Motor neuron (in vitro differentiated cells): ENCODE results near the gene TRAF3IP1. TPM values are rescaled to one million over a fixed set of nuclear protein-coding genes. Genes with fewer than 3 reads are reported as not detected.
A peak's percentile ranks its signal among the peaks of the same experiment; 100 is the strongest.
"Not testable (repeated sequence)": the region's sequence is repeated elsewhere in the genome, so short reads cannot be mapped to it uniquely, and the experiment has no call there.

ENCODE experiments used
- ATAC-seq, 8 experiments: fragments of 200-7000 bp; cut with Tn5 transposase; replicated peaks in 6 of 8; 2 replicates each; pipeline ENCODE4 v1.8.0; 2021; ENCODE audit warnings: mild to moderate bottlenecking in 8 of 8, moderate library complexity in 8 of 8
- H3K27ac ChIP-seq, 2 donors: fragments of 250-450 bp; sonication (Bioruptor Pico); 2 replicates each; pipeline ENCODE4 v1.9.0; 2021; ENCODE audit warnings: antibody characterized with exemption in 2 of 2, mild to moderate bottlenecking in 2 of 2, moderate library complexity in 1 of 2
- H3K4me1 ChIP-seq, 2 donors: fragments of 250-450 bp; sonication (Bioruptor Pico); replicated peaks in 1 of 2; 2 replicates each; pipeline ENCODE4 v1.6.1; 2021; ENCODE audit warnings: antibody characterized with exemption in 2 of 2, mild to moderate bottlenecking in 2 of 2, moderate library complexity in 1 of 2
- H3K4me3 ChIP-seq, 5 donors: fragments of 250-450 bp; sonication (Bioruptor Pico); 2 replicates each; pipeline ENCODE4 v1.9.0; 2021; ENCODE audit warnings: antibody characterized with exemption in 5 of 5, mild to moderate bottlenecking in 5 of 5, moderate library complexity in 4 of 5
- WGBS, 10 experiments: fragments of 450-650 bp; shearing (Covaris generic); methylation state at CpG; one replicate each; pipeline ENCODE4 v1.0.0; 2022; 5-methylcytosine and 5-hydroxymethylcytosine counted together
- in situ Hi-C, 9 experiments: fragments of 400-800 bp; cut with MboI; loops; one replicate each; pipeline ENCODE4 v1.15.0; 2021; ENCODE audit warnings: low sequenced_read_pairs in 9 of 9, low pct_unique_long_range_greater_than_20kb in 2 of 9; ENCODE audit not compliant: unreplicated experiment in 9 of 9
- total RNA-seq, 8 experiments: library from RNA; unstranded; fragments of 300-600 nt; gene quantifications; 2 replicates each; pipeline versions ENCODE4 v1.2.3 to v1.2.4, GENCODE V29; 2022

Gene TRAF3IP1
- total RNA-seq, 8 experiments from 2014 or later, result 5.3 to 16.6 (median 11.7) TPM

DNA sequence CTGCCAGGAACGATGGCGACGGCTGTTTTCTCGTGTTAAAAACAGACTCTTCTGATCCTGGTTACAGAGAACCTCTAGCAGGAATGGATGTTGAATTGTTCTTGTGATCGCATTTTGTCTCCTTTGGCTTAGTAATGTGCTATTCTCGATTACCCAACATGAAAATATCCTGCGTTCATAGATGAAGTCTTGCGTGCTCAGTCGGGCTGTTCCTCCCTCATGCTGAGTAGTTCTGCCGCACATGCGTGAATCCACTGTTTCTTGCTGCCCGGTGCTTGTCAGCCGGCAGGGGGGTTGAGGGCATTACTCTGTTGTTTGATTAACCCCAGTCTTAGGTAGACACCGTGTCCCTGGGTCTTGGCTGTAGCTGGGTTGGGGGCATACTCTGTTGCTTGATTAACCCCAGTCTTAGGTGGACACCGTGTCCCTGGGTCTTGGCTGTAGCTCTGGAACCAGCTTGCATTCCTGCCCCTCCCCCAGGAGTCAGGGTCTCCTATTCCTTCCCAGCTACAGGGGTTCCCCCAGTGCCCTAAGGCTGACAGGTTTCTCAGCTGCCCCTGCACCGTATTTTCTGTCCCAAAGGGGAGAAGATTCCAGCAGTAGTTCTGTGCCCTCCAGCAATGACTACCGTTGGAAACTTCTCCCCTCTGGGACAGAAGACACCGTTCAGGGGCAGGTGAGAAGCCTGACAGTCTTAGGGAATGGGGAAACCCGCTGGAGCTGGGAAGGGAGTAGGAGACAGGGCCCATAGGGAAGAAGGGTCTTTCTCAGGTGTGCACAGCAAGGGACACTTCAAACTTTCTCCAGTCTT, 84.3 kb downstream of the TRAF3IP1 start:
- no peak overlapping the region for H3K4me3 ChIP-seq
- H3K27ac ChIP-seq, result no peak overlapping the region
- H3K4me1 ChIP-seq, result peaks cover 9 to 12% of the 10 kb centered on the region in 2 donors
- WGBS, 10 experiments, result 76 to 100% (median 88%) methylated on average over 1 to 19 of the region's 19 CpGs; no CpG with 5 or more reads in 1 of the 10 experiments
- no peak for ATAC-seq
- in situ Hi-C loops, result no loop called here

DNA sequence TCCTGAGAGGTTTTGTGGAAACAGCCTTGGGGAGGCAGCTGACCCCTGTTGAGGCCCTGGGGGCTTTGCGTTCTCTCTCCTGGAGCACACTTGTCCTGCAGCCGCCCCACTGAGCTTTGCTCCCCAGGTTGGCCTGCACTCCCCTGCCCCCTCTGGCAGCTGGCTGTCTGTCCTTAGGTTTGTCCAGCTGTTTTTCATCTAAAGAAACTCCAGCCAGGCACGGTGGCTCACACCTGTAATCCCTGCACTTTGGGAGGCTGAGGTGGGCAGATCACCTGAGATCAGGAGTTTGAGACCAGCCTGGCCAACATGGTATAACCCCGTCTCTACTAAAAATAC, 84.9 kb downstream of the TRAF3IP1 start:
- 33 to 100% (median 100%) methylated on average over 1 to 3 of the region's 4 CpGs; no CpG with 5 or more reads in 6 of the 10 experiments for WGBS, 10 experiments
- ATAC-seq, H3K27ac ChIP-seq, in situ Hi-C loops, H3K4me3 ChIP-seq: not testable (repeated sequence)
- H3K4me1 ChIP-seq, result peaks cover 9 to 12% of the 10 kb centered on the region in 2 donors

DNA sequence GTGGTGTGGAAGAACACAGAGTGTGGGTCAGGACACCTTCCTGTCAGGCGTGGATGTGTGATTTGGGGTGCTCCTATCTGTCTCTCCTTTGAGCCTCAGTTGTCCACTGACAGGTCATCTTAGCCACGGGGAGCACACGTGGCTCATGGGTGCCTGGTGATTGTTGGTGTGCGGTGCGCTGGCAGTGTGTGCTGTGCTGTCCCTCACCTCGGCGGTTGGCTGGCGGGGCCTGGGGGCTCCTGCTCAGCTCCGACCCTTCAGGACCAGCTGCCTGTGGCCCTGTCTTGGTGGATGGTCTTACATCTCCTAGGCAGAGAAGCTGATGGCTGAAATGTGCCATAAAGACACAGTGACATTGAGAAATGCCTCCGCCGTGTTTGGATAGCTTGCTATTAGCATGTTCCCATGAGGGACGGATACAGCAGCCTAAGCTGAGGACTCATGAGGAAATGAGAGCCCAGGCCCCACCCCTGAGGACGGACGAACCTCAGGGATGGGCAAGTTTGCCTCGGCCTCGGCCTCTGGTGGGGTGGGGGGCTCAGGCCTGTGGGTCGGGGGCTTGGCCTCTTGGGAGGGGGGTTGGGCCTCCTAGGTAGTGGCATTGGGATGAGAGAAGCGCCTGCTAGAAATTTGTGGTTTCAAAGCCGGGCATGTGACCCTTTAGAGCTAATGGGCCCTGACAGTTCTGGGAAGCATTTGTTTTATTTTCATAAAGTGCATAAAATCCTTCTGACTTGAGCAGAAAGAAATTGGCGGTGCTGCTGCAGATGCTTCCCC, 86.1 kb downstream of the TRAF3IP1 start:
- in situ Hi-C loops, result no loop called here
- WGBS, 10 experiments, result 75 to 100% (median 85%) methylated on average over 1 to 10 of the region's 20 CpGs; no CpG with 5 or more reads in 6 of the 10 experiments
- Histone ChIP-seq H3K27ac (peak overlapping the region; percentile 28 to 40), H3K4me1 (peaks cover 9 to 12% of the 10 kb centered on the region in 2 donors), H3K4me3 (no peak overlapping the region)
- peak in 6 of 8 experiments; percentile 52 to 93 (median 86) for ATAC-seq

DNA sequence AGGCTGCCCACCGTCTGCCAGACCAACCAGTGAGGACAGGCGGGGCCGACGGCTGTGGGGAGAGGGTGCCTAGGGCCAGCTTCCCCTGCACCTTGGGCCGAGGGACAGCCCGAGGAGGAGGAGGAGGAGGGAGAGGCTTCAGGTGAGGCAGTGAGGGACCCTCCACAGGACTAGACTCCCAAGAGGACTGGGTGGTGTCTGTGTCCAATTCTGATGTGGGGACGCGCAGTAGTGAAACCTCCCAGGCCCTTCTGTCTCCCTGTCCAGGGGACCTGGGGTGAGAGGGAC, 86.6 kb downstream of the TRAF3IP1 start:
- H3K4me1 ChIP-seq, result peaks cover 9 to 12% of the 10 kb centered on the region in 2 donors
- H3K4me3 ChIP-seq, result no peak overlapping the region
- in situ Hi-C loops, result no loop called here
- H3K27ac ChIP-seq, result peak overlapping the region in 1 of 2 donors; percentile 3
- WGBS, 10 experiments, result 33 to 76% (median 67%) methylated on average over 1 to 5 of the region's 8 CpGs; no CpG with 5 or more reads in 7 of the 10 experiments
- ATAC-seq, result peak in 1 of 8 experiments; percentile 10

DNA sequence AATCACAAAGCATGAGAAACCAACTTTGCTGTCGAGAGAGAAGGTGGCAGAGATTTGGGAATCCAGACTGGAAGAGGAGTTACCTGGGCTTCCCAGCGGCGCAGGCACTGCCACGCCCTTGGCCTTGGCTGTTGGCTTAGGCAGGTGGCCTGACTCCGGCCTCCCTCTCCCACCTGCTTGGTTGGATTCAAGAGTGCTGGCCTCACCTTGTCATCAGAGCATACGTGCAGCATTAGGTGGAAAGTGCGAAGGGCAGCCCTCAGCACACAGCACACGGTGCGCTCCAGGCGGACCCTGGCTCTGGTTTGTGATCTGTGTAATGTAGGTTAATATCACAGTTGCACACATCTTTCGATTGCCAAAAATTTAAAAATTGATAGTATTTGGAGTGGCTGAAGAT, 87.2 kb downstream of the TRAF3IP1 start:
- in situ Hi-C loops, result no loop called here
- Histone ChIP-seq H3K4me1 (peaks cover 9 to 12% of the 10 kb centered on the region in 2 donors), H3K27ac (no peak overlapping the region), H3K4me3 (no peak overlapping the region)
- no peak for ATAC-seq
- 80 to 100% (median 93%) methylated on average over 1 to 9 of the region's 11 CpGs; no CpG with 5 or more reads in 3 of the 10 experiments for WGBS, 10 experiments

DNA sequence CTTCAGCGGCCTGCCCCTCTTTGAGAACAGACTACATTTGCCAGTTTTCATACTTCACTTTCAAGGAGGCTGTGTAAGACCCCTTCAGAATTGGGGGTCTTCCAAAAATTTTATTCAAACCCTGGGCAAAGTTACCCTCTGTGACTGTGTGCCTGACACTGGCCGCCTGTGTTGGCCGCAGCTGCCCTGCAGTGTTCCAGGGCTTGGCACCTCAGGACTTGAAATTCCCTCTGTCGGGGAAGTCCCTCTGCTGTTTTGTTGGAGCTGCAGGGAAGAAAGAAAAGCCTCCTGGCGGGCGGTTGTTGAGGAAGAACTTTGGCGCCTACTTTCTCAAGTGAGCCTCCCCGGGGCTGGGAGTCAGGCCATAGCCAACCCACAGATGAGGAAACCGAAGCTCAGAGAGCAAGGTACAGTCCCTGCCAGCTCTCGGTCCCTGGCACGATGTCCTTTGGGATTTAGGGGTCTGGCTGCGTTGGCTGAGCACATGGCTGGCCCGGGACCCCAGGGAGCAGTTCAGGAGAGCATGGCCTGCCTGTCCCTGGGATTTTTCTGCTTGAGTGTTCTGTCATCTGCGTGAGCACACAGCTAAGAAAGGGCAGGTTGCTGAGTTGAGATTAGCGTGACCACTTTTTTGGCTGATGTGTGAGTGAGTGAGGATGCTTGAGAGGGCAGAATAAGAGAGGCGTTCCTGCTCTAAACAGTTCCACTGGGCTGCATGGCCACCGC, 88.5 kb downstream of the TRAF3IP1 start:
- ATAC-seq, result no peak
- no peak overlapping the region for H3K4me3 ChIP-seq

DNA sequence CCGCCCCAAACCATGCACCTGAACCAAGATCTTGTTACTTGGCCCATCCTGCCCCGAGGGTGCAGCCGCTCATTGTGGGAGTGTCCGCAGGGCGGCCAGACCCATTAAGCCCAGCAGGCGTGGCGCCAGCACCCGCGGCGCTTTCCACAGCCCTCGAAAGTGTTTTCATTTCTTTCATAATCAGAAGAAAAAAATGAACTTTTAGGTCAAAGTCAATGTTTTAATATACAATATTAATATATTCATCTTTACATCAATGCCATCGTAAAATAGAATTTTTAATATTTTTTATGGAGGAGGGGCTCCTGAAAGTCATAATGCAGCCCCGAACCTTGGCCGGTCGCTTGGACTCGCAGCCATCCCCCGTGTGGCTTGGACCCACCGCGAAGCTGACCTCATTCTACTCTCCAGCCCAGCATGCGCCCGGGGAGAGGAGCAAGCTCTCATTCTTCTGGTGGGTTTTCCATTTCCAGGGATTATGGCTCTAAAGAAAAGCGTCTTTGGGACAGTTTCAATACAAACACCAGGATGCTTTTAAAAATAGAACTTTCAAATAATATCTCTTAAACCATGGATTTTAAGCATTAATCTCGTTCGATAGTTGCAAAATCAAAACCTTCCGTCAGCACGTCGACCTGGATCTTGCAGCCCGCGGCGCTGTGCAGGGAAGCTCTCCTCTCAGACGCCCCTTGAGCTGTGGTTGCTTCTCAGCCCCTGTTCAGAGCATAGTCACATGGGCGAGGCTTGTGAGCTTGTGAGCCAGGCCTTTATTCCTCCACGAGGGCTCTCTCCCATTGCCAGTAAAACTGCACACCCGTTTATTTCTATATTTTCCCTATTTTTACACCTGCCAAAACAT, 89.3 kb downstream of the TRAF3IP1 start:
- in situ Hi-C loops, result no loop called here
- Histone ChIP-seq H3K4me1 (peaks cover 9 to 12% of the 10 kb centered on the region in 2 donors), H3K4me3 (no peak overlapping the region), H3K27ac (no peak overlapping the region)
- no peak for ATAC-seq
- 86 to 100% (median 93%) methylated on average over 3 to 28 of the region's 34 CpGs; no CpG with 5 or more reads in 1 of the 10 experiments for WGBS, 10 experiments

More for the DNA sequence above, 88.5 kb downstream of the TRAF3IP1 start:
- no peak overlapping the region for H3K27ac ChIP-seq
- WGBS, 10 experiments, result 78 to 100% (median 97%) methylated on average over 1 to 9 of the region's 17 CpGs
- H3K4me1 ChIP-seq, result peaks cover 9 to 12% of the 10 kb centered on the region in 2 donors
- in situ Hi-C loops, result no loop called here

DNA sequence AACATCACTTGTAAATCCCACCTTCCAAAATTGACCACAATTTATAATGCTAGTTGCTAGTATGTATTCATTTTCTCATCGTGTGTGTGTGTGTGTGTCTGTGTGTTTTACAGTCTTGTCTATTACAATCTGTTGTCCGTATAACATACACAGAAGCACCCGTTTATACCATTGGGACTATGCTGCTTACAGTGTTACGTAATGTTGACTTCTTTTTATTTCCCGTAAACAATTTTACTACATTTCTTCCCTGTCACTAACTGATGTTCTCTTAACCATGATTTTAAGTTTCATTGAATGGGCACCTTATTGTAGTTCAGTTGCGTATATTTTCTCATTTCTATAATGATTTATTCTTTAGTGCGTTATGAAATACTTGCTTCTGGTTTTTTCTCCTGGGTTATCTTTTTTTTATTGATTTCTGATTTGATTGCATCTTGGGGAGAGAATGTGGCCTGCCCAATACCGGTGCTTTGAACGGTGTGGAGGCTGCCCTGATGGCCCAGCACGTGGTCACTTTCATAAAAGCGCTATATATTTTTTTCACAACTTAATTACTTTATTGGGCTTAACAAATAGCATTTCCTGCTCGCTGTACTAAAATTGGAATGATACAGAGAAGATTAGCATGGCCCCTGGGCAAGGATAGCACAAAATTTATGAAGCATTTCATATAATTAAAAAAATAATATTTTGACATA, 91.9 kb downstream of the TRAF3IP1 start:
- in situ Hi-C loops, result no loop called here
- no peak overlapping the region for H3K4me3 ChIP-seq
- WGBS, 10 experiments, result 86 to 100% (median 92%) methylated on average over 2 to 12 of the region's 12 CpGs
- H3K27ac ChIP-seq, result no peak overlapping the region
- ATAC-seq, result no peak
- no peaks in the 10 kb centered on the region for H3K4me1 ChIP-seq

DNA sequence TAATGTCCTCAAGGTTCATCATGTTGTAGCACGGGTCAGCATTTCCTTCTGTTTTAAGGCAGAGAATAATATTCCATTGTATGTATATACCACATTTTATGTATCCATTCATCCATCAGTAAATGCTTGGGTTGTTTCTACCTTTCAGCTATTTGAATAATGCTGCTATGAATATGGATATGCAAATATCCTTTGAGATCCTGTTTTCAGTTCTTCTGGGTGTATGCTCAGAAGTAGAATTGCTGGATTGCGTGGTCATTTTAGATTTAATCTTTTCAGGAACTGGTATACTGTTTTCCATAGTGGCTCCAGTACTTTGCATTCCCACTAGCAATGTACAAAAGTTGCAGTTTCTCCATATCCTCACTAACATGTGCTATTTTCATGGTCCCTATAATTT, 93.0 kb downstream of the TRAF3IP1 start:
- in situ Hi-C loops, result no loop called here
- no peaks in the 10 kb centered on the region for H3K4me1 ChIP-seq
- ATAC-seq, result peak in 3 of 8 experiments; percentile 96 to 97 (median 97)
- WGBS, 10 experiments, result 0 to 79% (median 6%) methylated on average over 1 to 2 of the region's 2 CpGs; no CpG with 5 or more reads in 4 of the 10 experiments
- no peak overlapping the region for H3K27ac ChIP-seq
- no peak overlapping the region for H3K4me3 ChIP-seq

DNA sequence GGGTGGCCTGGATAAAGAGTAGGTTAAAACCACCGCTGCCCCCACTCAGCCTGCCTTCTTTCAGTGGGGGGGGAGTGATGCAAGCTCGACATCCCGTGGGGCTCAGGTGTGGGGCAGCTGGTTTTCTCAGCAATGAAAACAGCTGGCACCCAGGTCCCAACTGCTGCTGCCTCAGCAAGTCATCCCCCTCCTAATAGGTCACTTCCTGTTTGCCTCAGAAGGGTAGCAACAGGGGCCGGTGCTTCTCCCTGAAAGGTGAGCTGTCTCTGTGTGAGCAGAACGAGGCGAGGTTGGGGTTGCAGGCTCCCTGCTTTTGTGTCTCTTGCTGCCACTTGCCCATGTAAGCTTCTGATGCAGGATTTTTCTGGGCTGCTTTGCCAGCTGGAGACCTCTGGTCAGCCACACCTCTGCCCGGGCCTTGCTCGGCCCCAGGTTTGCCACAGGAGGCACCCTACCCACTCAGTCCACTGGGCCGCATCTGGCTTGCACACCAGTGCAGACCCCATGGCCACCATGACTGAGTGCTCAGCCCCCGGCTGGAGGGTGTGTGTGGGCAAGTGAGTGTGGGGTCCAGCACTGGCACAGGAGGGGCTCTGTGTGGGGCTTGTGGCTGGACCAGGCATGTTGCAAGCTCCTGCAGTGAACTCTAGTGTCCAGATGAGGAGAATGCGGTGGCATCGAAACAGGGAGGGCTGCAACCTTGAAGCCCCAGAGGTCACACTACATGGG, 94.9 kb downstream of the TRAF3IP1 start:
- no peak overlapping the region for H3K27ac ChIP-seq
- in situ Hi-C loops, result no loop called here
- ATAC-seq, result peak in 3 of 8 experiments; percentile 26 to 35 (median 29)
- no peak overlapping the region for H3K4me3 ChIP-seq
- no peaks in the 10 kb centered on the region for H3K4me1 ChIP-seq
- 80% methylated on average over 1 to 2 of the region's 12 CpGs; no CpG with 5 or more reads in 8 of the 10 experiments for WGBS, 10 experiments

DNA sequence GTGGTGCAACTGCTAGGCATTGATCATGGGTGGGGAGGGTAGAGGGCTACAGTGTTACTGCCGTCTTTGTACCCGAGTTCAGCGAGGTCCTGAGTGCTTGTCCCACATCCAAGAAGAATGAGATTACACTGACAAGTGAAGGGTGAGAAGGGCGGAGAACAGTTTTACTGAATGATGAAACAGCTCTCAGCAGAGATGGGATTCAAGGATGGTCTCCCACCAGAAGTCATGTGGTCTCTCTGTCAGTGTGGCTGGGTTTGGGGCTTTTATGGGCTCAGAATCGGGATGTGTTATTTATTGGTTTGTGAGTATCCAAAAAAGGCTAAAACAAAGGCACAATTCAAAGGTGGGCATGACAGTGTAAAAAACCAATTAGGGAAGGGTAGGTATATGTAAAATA, 95.6 kb downstream of the TRAF3IP1 start:
- in situ Hi-C loops, result no loop called here
- no peak for ATAC-seq
- Histone ChIP-seq H3K4me1 (peaks cover under 1 to 2% of the 10 kb centered on the region in 2 donors), H3K4me3 (no peak overlapping the region), H3K27ac (no peak overlapping the region)
- 86 to 100% (median 98%) methylated on average over 1 to 4 of the region's 5 CpGs; no CpG with 5 or more reads in 2 of the 10 experiments for WGBS, 10 experiments
